ENCODE measurements around the gene TPST2. TPM values are rescaled to one million over a fixed set of nuclear protein-coding genes. Genes with fewer than 3 reads are reported as not detected.

Gene TPST2
- polyA plus RNA-seq, 1 experiment = 33.6 TPM

GRCh38 chr22:26579331-26579886 is 10.5 kb downstream of the TPST2 start:
- no peak overlapping the region for H3K4me3 ChIP-seq (ENCODE audit: low read depth, low read length)
- no peak overlapping the region for H3K27ac ChIP-seq (ENCODE audit: low read depth, low read length)
- TF ChIP-seq CTCF (IDR thresholded peaks at IDR 0.05; ENCODE audit: low read depth, low read length) = no peak
- no peak for DNase-seq (ENCODE audit: low read depth, low spot score)
- POLR2A ChIA-PET = no interaction called here
- no peaks in the 10 kb centered on the region for H3K27me3 ChIP-seq (ENCODE audit: control insufficient read depth, insufficient read depth, low read length)
- no peaks in the 10 kb centered on the region for H3K9me3 ChIP-seq (ENCODE audit: control insufficient read depth, insufficient read depth, low read length)
- CTCF ChIA-PET = interaction anchor here (0.6 kb wide), 1 partner anchor 209 kb away, joined by 3 read pairs; no protein-coding TSS in a partner anchor

GRCh38 chr22:26577081-26577480 is 12.9 kb downstream of the TPST2 start:
- H3K27ac ChIP-seq (ENCODE audit: low read depth, low read length) = no peak overlapping the region
- ChIA-PET CTCF (interaction anchor here (0.7 kb wide), 1 partner anchor 47 kb away, joined by 4 read pairs; no protein-coding TSS in a partner anchor), POLR2A (no interaction called here)

GRCh38 chr22:26576026-26576680 is 13.8 kb downstream of the TPST2 start:
- TF ChIP-seq CTCF (IDR thresholded peaks at IDR 0.05; ENCODE audit: low read depth, low read length) = no peak
- Histone ChIP-seq H3K4me3 (ENCODE audit: low read depth, low read length) (no peak overlapping the region), H3K27ac (ENCODE audit: low read depth, low read length) (no peak overlapping the region), H3K27me3 (ENCODE audit: control insufficient read depth, insufficient read depth, low read length) (no peaks in the 10 kb centered on the region), H3K9me3 (ENCODE audit: control insufficient read depth, insufficient read depth, low read length) (no peaks in the 10 kb centered on the region)
- ChIA-PET CTCF (interaction anchor here (0.7 kb wide), 1 partner anchor 46 kb away, joined by 4 read pairs; no protein-coding TSS in a partner anchor), POLR2A (no interaction called here)
- no peak for DNase-seq (ENCODE audit: low read depth, low spot score)

More at GRCh38 chr22:26577081-26577480, 12.9 kb downstream of the TPST2 start:
- no peak for DNase-seq (ENCODE audit: low read depth, low spot score)
- Histone ChIP-seq H3K4me3 (ENCODE audit: low read depth, low read length) (no peak overlapping the region), H3K9me3 (ENCODE audit: control insufficient read depth, insufficient read depth, low read length) (no peaks in the 10 kb centered on the region), H3K27me3 (ENCODE audit: control insufficient read depth, insufficient read depth, low read length) (no peaks in the 10 kb centered on the region)
- no peak for TF ChIP-seq CTCF (IDR thresholded peaks at IDR 0.05; ENCODE audit: low read depth, low read length)

- DNase-seq (ENCODE audit: low read depth, low spot score) = no peak
- Histone ChIP-seq H3K4me3 (ENCODE audit: low read depth, low read length) (no peak overlapping the region), H3K27ac (ENCODE audit: low read depth, low read length) (no peak overlapping the region), H3K9me3 (ENCODE audit: control insufficient read depth, insufficient read depth, low read length) (no peaks in the 10 kb centered on the region), H3K27me3 (ENCODE audit: control insufficient read depth, insufficient read depth, low read length) (no peaks in the 10 kb centered on the region)
- ChIA-PET POLR2A (no interaction called here), CTCF (no interaction called here)
- no peak for TF ChIP-seq CTCF (IDR thresholded peaks at IDR 0.05; ENCODE audit: low read depth, low read length)
These were observed 15.8 kb downstream of the TPST2 start for GRCh38 chr22:26574001-26574723.

Data from AG04450 (cell line).